ENCODE data around the gene ERCC1.

DNA sequence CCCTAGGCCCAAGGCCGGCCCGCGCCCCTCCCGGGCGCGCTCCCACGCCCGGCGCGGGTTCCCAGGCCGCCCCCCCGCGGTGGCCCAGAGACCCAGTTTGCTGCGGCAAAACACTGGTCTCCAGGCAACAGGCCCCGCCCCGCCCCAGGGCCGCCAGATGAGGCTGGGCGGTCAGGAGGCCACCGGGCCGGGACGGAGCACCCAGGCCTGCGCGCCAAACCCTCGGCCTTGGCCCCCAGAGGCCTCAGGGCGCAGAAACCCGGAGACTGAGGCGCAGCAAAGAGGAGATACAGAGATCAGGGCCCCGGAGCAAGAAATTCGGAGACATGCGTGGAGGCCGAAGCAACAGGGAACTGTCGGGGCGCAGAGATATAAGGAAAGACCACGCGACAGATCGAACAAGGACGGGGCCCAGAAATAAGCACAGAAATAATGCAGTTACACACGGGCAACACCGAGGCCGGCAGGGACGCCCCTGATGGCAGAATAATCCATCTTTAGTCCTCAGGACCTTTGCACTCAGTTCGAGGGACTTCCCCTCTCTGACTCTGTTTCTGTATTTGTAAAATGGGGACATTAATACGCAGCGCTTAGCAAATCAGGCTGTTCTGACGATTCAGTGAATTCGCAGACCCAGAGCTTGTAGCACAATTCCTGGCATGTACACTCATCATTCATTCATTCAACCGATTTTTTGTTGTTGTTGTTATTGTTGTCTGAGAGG, 20.8 kb upstream of the ERCC1 start:
- TF ChIP-seq ZNF768 (CRISPR knock-in tag; IDR thresholded peaks at IDR 0.05): peak; percentile 48; the same call in 1 of the 2 replicates
- no peak for TF ChIP-seq TFE3 (CRISPR knock-in tag; IDR thresholded peaks at IDR 0.05)
- no peak for TF ChIP-seq SMC3 (IDR thresholded peaks at IDR 0.05; ENCODE audit: low read length)
- no peak for TF ChIP-seq KLF12 (CRISPR knock-in tag; IDR thresholded peaks at IDR 0.05; ENCODE audit: borderline replicate concordance)
- TF ChIP-seq CBX5 (CRISPR knock-in tag; IDR thresholded peaks at IDR 0.05; ENCODE audit: borderline replicate concordance): no peak; the same call in 1 of the 2 replicates
- no peak for TF ChIP-seq NFIC (IDR thresholded peaks at IDR 0.05; ENCODE audit: low read length)
- TF ChIP-seq RAD51 (IDR thresholded peaks at IDR 0.05; ENCODE audit: borderline replicate concordance): no peak
- TF ChIP-seq CREB1 (IDR thresholded peaks at IDR 0.05): no peak
- no peak for TF ChIP-seq CREB1 (CRISPR knock-in tag; IDR thresholded peaks at IDR 0.05)
